G401 (cell line): ENCODE measurements around the gene DUOX2. TPM values are rescaled to one million over a fixed set of nuclear protein-coding genes. Genes with fewer than 3 reads are reported as not detected.
A peak's percentile ranks its signal among the peaks of the same experiment; 100 is the strongest.
"Not testable (repeated sequence)": the region's sequence is repeated elsewhere in the genome, so short reads cannot be mapped to it uniquely, and the experiment has no call there.

Experiments
- DNase-seq: peaks from one replicate; pipeline ENCODE4 v3.0.0-alpha.2; 2015; ENCODE audit warnings: low spot score
- in situ Hi-C: cut with HindIII; loops from 2 replicates; pipeline ENCODE4 v1.10.0; 2016; ENCODE audit warnings: low sequenced_read_pairs, mixed read lengths
- total RNA-seq: library from RNA; depleted of rRNA; stranded (reverse); fragments of >200 nt; shearing (Covaris generic); gene quantifications from 2 replicates; pipeline ENCODE4 v1.2.3, GENCODE V29; 2014

The DUOX2 gene
- total RNA-seq, 1 experiment from 2014 or later, result not detected

DNA sequence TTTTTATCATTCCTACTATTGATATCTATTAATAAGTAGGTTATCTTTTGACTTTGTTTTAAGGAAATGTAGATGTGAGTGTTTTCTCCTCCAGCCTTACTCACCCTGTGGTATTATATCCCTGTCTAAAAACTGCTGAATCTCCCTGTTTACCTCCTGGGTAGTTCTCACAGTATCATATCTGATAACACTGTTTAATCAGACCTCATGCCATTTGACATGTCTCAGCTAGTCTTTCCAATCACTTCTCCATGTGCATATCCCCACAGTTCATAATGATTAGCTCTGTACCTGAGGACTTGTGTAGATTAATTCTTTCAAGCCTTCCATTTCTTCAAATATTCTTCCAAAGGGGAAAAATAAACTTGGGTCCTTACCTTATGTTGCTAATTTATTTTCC lies 30.7 kb downstream of the DUOX2 start:
- in situ Hi-C loops, result no loop called here
- DNase-seq, result no peak

GRCh38 chr15:45082412-45082811 lies 31.6 kb downstream of the DUOX2 start:
- DNase-seq, in situ Hi-C loops: not testable (repeated sequence)

DNA sequence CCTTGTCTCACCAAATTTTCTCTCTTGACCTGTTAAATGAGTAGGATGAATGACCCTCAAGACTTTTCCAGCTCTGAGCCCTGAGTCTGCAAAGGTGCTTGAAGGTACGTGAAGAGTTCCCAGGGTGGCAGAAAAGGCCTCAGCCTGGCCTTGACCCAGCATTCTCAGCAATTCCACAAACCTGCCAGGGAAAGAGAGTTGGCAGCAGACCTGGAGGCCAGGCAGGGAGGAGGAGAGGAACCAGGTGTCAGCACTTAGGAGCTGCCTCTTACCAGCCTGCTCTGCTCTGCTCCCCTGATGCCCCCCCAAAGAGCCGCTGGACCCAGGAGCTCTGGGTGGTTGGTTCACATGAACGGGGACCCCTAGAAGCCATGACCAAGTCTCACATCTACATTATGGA lies 33.4 kb downstream of the DUOX2 start:
- peak; percentile 73 for DNase-seq

GRCh38 chr15:45079628-45080246 lies 34.2 kb downstream of the DUOX2 start:
- DNase-seq, in situ Hi-C loops: not testable (repeated sequence)

More for the DNA sequence above, 33.4 kb downstream of the DUOX2 start:
- in situ Hi-C loops, result not testable (repeated sequence)

GRCh38 chr15:45079201-45079600 lies 34.8 kb downstream of the DUOX2 start:
- in situ Hi-C loops, result not testable (repeated sequence)

GRCh38 chr15:45077391-45077790 lies 36.6 kb downstream of the DUOX2 start:
- DNase-seq, result peak; percentile 2
- in situ Hi-C loops, result not testable (repeated sequence)

More at GRCh38 chr15:45079201-45079600, 34.8 kb downstream of the DUOX2 start:
- peak; percentile 44 for DNase-seq

GRCh38 chr15:45075440-45076320 lies 38.3 kb downstream of the DUOX2 start:
- in situ Hi-C loops, DNase-seq: not testable (repeated sequence)

- in situ Hi-C loops, DNase-seq: not testable (repeated sequence)
Observed at GRCh38 chr15:45073602-45074001, 40.4 kb downstream of the DUOX2 start.

GRCh38 chr15:45069942-45070360 lies 44.0 kb downstream of the DUOX2 start:
- in situ Hi-C loops, DNase-seq: not testable (repeated sequence)

- in situ Hi-C loops, result no loop called here
- DNase-seq, result no peak
Observed at GRCh38 chr15:45064386-45064785, 49.6 kb downstream of the DUOX2 start.

DNA sequence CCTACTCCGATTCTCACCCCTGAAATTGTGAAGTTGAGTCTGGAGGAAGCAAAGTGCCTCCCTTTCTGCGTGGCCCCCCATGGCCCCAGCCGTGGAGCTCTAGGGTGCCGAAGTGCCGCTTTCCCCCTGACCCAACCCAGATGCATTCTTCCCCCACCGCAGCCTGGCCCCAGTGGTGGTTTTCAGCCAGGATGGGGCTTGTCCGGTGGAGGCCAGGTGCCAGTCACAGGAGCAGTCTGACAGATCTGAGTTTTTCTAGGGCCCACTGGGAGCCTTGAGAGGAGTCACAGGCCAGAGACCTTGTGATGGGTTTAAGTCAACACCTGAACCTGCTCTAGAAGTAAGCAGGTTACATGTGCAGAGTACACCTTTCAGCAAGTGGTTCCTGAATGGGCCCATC lies 51.7 kb downstream of the DUOX2 start:
- in situ Hi-C loops, DNase-seq: not testable (repeated sequence)

- DNase-seq, in situ Hi-C loops: not testable (repeated sequence)
Observed at GRCh38 chr15:45058690-45059675, 55.0 kb downstream of the DUOX2 start.

GRCh38 chr15:45052676-45053075 lies 61.3 kb downstream of the DUOX2 start:
- DNase-seq, in situ Hi-C loops: not testable (repeated sequence)

DNA sequence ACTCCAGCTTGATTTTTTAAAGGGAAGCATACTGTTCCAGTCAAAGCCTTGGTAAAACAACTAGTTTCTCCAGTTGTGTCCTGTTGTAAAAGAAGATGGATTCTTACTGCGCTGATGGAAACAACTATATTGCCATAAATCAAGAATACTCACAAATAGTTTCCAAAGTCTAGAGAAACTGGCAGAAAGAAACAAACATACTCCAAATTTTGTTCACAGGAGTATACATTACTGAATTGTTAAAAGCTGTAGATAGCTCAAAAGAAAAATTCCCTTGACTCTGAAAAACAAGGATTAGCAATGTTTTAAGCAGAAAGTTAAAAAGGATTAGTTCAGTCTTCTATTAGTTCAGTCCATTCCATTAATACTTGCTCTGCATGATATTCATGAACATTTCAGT lies 63.4 kb downstream of the DUOX2 start:
- in situ Hi-C loops, result no loop called here
- no peak for DNase-seq

DNA sequence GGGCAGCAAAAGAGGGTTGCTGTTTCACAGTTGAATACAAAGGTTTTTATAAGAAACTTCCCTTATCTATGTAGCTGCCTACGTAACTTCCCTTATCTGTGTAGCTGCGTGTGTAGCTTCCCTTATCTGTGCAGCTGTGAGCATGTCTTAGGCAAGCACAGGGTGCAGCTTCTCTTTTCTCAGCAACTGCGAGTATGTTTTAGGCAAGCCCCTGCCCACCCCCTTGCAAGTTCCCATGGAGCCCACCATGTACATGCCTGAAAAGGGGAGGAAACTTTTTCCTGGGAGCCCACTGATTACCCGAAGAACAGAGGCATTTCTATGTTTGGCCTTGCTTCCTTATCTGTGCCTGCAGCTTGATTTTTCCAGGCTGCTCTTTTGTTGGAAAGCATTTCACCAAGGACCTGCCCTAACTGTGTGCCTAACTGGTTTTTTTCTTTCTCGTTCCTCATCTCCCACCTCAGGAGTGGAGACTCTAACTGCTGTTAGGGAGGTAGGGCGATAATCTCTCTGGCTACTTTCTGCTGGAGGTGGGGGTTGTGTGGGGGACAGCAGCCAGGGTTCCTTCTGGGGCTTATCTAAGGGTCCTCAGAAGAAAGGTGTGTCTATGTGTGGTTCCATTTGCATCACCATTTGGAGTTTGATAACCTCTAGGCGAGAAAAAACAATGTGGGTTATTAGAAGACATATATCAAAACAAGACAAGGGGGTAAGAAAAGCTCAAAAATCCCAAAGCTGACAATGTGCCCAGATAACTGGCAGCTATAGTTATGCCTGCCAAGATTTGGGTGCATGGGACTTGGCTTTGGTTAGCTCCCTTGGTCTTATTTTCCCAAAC lies 65.0 kb downstream of the DUOX2 start:
- DNase-seq, result no peak
- in situ Hi-C loops, result no loop called here

DNA sequence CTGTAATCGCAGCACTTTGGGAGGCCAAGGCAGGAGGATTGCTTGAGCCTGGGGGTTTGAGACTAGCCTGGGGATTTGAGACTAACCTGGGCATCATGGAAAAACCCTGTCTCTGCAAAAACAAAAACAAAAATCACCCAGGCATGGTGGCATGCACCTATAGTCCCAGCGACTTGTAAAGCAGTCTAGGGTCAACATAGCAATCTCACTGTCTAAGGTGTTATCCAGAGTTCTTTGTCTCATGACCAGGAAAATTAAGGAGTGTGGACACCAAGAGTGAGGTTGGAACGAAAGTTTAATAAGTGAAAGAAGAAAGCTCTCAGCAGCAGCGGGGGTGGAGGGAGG lies 65.6 kb downstream of the DUOX2 start:
- DNase-seq, in situ Hi-C loops: not testable (repeated sequence)

GRCh38 chr15:45044270-45044669 lies 69.7 kb downstream of the DUOX2 start:
- in situ Hi-C loops, DNase-seq: not testable (repeated sequence)

- DNase-seq, in situ Hi-C loops: not testable (repeated sequence)
Observed at GRCh38 chr15:45042859-45043258, 71.1 kb downstream of the DUOX2 start.
